ENCODE measurements around the gene CFAP52. TPM values are rescaled to one million over a fixed set of nuclear protein-coding genes. Genes with fewer than 3 reads are reported as not detected.
A peak's percentile ranks its signal among the peaks of the same experiment; 100 is the strongest.
"Not testable (repeated sequence)": the region's sequence is repeated elsewhere in the genome, so short reads cannot be mapped to it uniquely, and the experiment has no call there.

The CFAP52 gene
- total RNA-seq, 3 donors from 2014 or later = not detected

GRCh38 chr17:9575381-9576101 lies 901 bp upstream of the CFAP52 start, which contains the start of gene STX8:
Gene STX8 (minus strand): TSS chr17:9575820. CDS start chr17:9575808, 12 bp downstream.
- ATAC-seq (peak; percentile 99), DNase-seq (peak; percentile 94 to 97 (median 94))
- peaks cover 5% of the 10 kb centered on the region for H3K4me1 ChIP-seq (ENCODE audit: low read depth)
- no peak for TF ChIP-seq CTCF (IDR thresholded peaks at IDR 0.05)
- no peaks in the 10 kb centered on the region for H3K36me3 ChIP-seq (ENCODE audit: low read depth)
- peak within 1 kb of the TSS; percentile 77 for H3K4me3 ChIP-seq
- intact Hi-C loops (cut with DNase I, micrococcal nuclease) = no loop called here
- no peaks in the 10 kb centered on the region for H3K9me3 ChIP-seq

- ATAC-seq = no peak
- intact Hi-C loops (cut with DNase I, micrococcal nuclease) = no loop called here
- Histone ChIP-seq H3K36me3 (ENCODE audit: low read depth) (no peaks in the 10 kb centered on the region), H3K4me3 (no peak overlapping the region), H3K4me1 (ENCODE audit: low read depth) (peaks cover 5% of the 10 kb centered on the region), H3K9me3 (no peaks in the 10 kb centered on the region)
- no peak for DNase-seq
- TF ChIP-seq CTCF (IDR thresholded peaks at IDR 0.05) = no peak
These were observed 899 bp downstream of the CFAP52 start for GRCh38 chr17:9577373-9577709.

- TF ChIP-seq CTCF (IDR thresholded peaks at IDR 0.05) = no peak
- H3K36me3 ChIP-seq (ENCODE audit: low read depth) = no peaks in the 10 kb centered on the region
- DNase-seq (no peak), ATAC-seq (no peak)
- H3K9me3 ChIP-seq = no peaks in the 10 kb centered on the region
- intact Hi-C loops (cut with DNase I, micrococcal nuclease) = no loop called here
- no peak overlapping the region for H3K4me3 ChIP-seq
- H3K4me1 ChIP-seq (ENCODE audit: low read depth) = no peaks in the 10 kb centered on the region
These were observed 11.7 kb downstream of the CFAP52 start for GRCh38 chr17:9587969-9588656.

GRCh38 chr17:9594065-9594464 lies 17.6 kb downstream of the CFAP52 start:
- no peaks in the 10 kb centered on the region for H3K9me3 ChIP-seq
- H3K4me1 ChIP-seq (ENCODE audit: low read depth) = no peaks in the 10 kb centered on the region
- no peak overlapping the region for H3K4me3 ChIP-seq
- no peak for DNase-seq
- H3K36me3 ChIP-seq (ENCODE audit: low read depth) = no peaks in the 10 kb centered on the region
- no peak for TF ChIP-seq CTCF (IDR thresholded peaks at IDR 0.05)
- no peak for ATAC-seq
- intact Hi-C loops (cut with DNase I, micrococcal nuclease) = no loop called here

- H3K4me3 ChIP-seq; DNase-seq; H3K9me3 ChIP-seq; ATAC-seq; H3K4me1 ChIP-seq (ENCODE audit: low read depth); H3K36me3 ChIP-seq (ENCODE audit: low read depth); intact Hi-C loops (cut with DNase I, micrococcal nuclease): not testable (repeated sequence)
These were observed 21.2 kb downstream of the CFAP52 start for GRCh38 chr17:9597638-9598037.

- DNase-seq = no peak
- no peak for ATAC-seq
- Histone ChIP-seq H3K4me1 (ENCODE audit: low read depth) (no peaks in the 10 kb centered on the region), H3K9me3 (no peaks in the 10 kb centered on the region), H3K4me3 (no peak overlapping the region), H3K36me3 (ENCODE audit: low read depth) (no peaks in the 10 kb centered on the region)
- intact Hi-C loops (cut with DNase I, micrococcal nuclease) = no loop called here
- no peak for TF ChIP-seq CTCF (IDR thresholded peaks at IDR 0.05)
These were observed 22.2 kb downstream of the CFAP52 start for GRCh38 chr17:9598661-9599060.

- H3K4me3 ChIP-seq; ATAC-seq; intact Hi-C loops (cut with DNase I, micrococcal nuclease): not testable (repeated sequence)
These were observed 28.1 kb downstream of the CFAP52 start for GRCh38 chr17:9604583-9604982.

More at GRCh38 chr17:9604583-9604982, 28.1 kb downstream of the CFAP52 start:
- H3K36me3 ChIP-seq (ENCODE audit: low read depth); H3K4me1 ChIP-seq (ENCODE audit: low read depth); DNase-seq; H3K9me3 ChIP-seq: not testable (repeated sequence)
